Cardiac muscle cell (in vitro differentiated cells and primary cell): Measurements from ENCODE around the gene TNS4. TPM values are rescaled to one million over a fixed set of nuclear protein-coding genes. Genes with fewer than 3 reads are reported as not detected.

Experiments used
- DNase-seq, 2 donors: peaks; one replicate each; pipeline versions ENCODE4 v3.0.0 to v3.0.0-alpha.2; 2010 to 2017; ENCODE audit warnings: low read depth in 1 of 2, low spot score in 1 of 2
- H3K27ac ChIP-seq: fragments of 200-600 bp; sonication (generic); 2 replicates; pipeline ENCODE4 v1.5.1; 2016
- H3K27me3 ChIP-seq: fragments of 200-600 bp; sonication (generic); 2 replicates; pipeline ENCODE4 v1.6.0; 2016; ENCODE audit warnings: control low read depth
- H3K36me3 ChIP-seq: fragments of 200-600 bp; sonication (generic); 2 replicates; pipeline ENCODE4 v1.5.1; 2016; ENCODE audit warnings: control low read depth
- H3K4me1 ChIP-seq: fragments of 200-600 bp; sonication (generic); 2 replicates; pipeline ENCODE4 v1.8.1; 2017; ENCODE audit warnings: low read depth, mild to moderate bottlenecking, mixed run types
- H3K4me3 ChIP-seq: fragments of 200-600 bp; sonication (generic); 2 replicates; pipeline ENCODE4 v1.5.1; 2016; ENCODE audit warnings: mild to moderate bottlenecking
- H3K9me3 ChIP-seq: fragments of 200-600 bp; sonication (generic); 2 replicates; pipeline ENCODE4 v1.5.1; 2017; ENCODE audit warnings: low read depth, mild to moderate bottlenecking, control low read depth
- CTCF ChIP-seq: IDR thresholded peaks from 2 replicates; pipeline ENCODE4 v1.5.1; 2012; ENCODE audit warnings: low read depth, mild to moderate bottlenecking, low read length
- polyA plus RNA-seq: library from polyadenylated mRNA; unstranded; fragments of >200 nt; fragmentation: Nextera tagmentation; extraction: Ambion mirVana; gene quantifications from 2 replicates; pipeline ENCODE4 v1.2.1, GENCODE V29; 2016
- total RNA-seq: library from RNA; depleted of rRNA; stranded (reverse); fragments of >200 nt; gene quantifications from 2 replicates; pipeline ENCODE4 v1.2.3, GENCODE V29; 2016

Gene TNS4
- total and polyA plus RNA-seq, 2 experiments from 2014 or later, result not detected

- TF ChIP-seq CTCF, result peak; percentile 1
- Histone ChIP-seq H3K36me3 (no peaks in the 10 kb centered on the region), H3K4me1 (peaks cover 49% of the 10 kb centered on the region), H3K4me3 (no peak overlapping the region), H3K27me3 (no peaks in the 10 kb centered on the region), H3K9me3 (no peaks in the 10 kb centered on the region), H3K27ac (no peak overlapping the region)
- DNase-seq, result no peak
Measured at GRCh38 chr17:40461732-40462342, 39.6 kb downstream of the TNS4 start.

- no peaks in the 10 kb centered on the region for H3K27me3 ChIP-seq
- no peak for TF ChIP-seq CTCF
- H3K36me3 ChIP-seq, result no peaks in the 10 kb centered on the region
- peaks cover 49% of the 10 kb centered on the region for H3K4me1 ChIP-seq
- H3K4me3 ChIP-seq, result no peak overlapping the region
- no peaks in the 10 kb centered on the region for H3K9me3 ChIP-seq
- peak overlapping the region; percentile 2 for H3K27ac ChIP-seq
- no peak for DNase-seq
Measured at GRCh38 chr17:40460968-40461731, 40.3 kb downstream of the TNS4 start.

- TF ChIP-seq CTCF, result no peak
- Histone ChIP-seq H3K27me3 (no peaks in the 10 kb centered on the region), H3K27ac (peak overlapping the region; percentile 2), H3K36me3 (no peaks in the 10 kb centered on the region), H3K9me3 (no peaks in the 10 kb centered on the region), H3K4me3 (no peak overlapping the region), H3K4me1 (peaks cover 49% of the 10 kb centered on the region)
- no peak for DNase-seq
Measured at GRCh38 chr17:40460604-40460967, 40.8 kb downstream of the TNS4 start.

GRCh38 chr17:40459636-40460603 is 41.5 kb downstream of the TNS4 start:
- TF ChIP-seq CTCF, result no peak
- H3K27me3 ChIP-seq, result no peaks in the 10 kb centered on the region
- peak overlapping the region; percentile 2 for H3K27ac ChIP-seq
- peaks cover 1% of the 10 kb centered on the region for H3K36me3 ChIP-seq
- no peaks in the 10 kb centered on the region for H3K9me3 ChIP-seq
- no peak for DNase-seq
- H3K4me3 ChIP-seq, result no peak overlapping the region
- peaks cover 49% of the 10 kb centered on the region for H3K4me1 ChIP-seq

- Histone ChIP-seq H3K27me3 (no peaks in the 10 kb centered on the region), H3K4me1 (peaks cover 49% of the 10 kb centered on the region), H3K4me3 (no peak overlapping the region), H3K9me3 (no peaks in the 10 kb centered on the region), H3K36me3 (peaks cover 9% of the 10 kb centered on the region), H3K27ac (peak overlapping the region; percentile 79)
- DNase-seq, result no peak
- TF ChIP-seq CTCF, result no peak
Measured at GRCh38 chr17:40458851-40459482, 42.5 kb downstream of the TNS4 start.
